Gastrocnemius medialis (tissue), 4 donors: ENCODE results near the gene CAPN5. TPM values are rescaled to one million over a fixed set of nuclear protein-coding genes. Genes with fewer than 3 reads are reported as not detected.

Experiments used
- ATAC-seq, 2 donors: fragments of 150-250 bp; one replicate each; pipeline ENCODE4 v1.9.1; 2016
- DNase-seq, 2 donors: peaks; one replicate each; pipeline ENCODE4 v3.0.0-alpha.2; 2019
- H3K27ac ChIP-seq, 4 donors: fragments of 200-600 bp; sonication (generic); 1 replicate in 1 of 4; 2 replicates in 3 of 4; pipeline ENCODE4 v1.5.1; 2016 to 2018; ENCODE audit warnings: mild to moderate bottlenecking in 2 of 4, moderate library complexity in 1 of 4
- H3K27me3 ChIP-seq, 3 donors: fragments of 200-600 bp; sonication (generic) in 2 of 3; 1 replicate in 1 of 3; 2 replicates in 2 of 3; pipeline versions ENCODE4 v1.5.1 to v1.6.0; 2016 to 2019; ENCODE audit warnings: mild to moderate bottlenecking in 1 of 3, moderate library complexity in 1 of 3
- H3K36me3 ChIP-seq, 2 donors: fragments of 200-600 bp; sonication (generic) in 1 of 2; one replicate each; pipeline ENCODE4 v1.5.1; 2017 to 2018
- H3K4me1 ChIP-seq, 2 donors: fragments of 200-600 bp; sonication (generic) in 1 of 2; one replicate each; pipeline ENCODE4 v1.5.1; 2016 to 2017; ENCODE audit warnings: mild to moderate bottlenecking in 2 of 2
- H3K4me3 ChIP-seq, 4 donors: fragments of 200-600 bp; sonication (generic) in 3 of 4; 1 replicate in 1 of 4; 2 replicates in 3 of 4; pipeline ENCODE4 v1.5.1; 2016 to 2019; ENCODE audit warnings: mild to moderate bottlenecking in 2 of 4
- H3K9me3 ChIP-seq, 3 donors: fragments of 200-600 bp; sonication (generic) in 2 of 3; 1 replicate in 1 of 3; 2 replicates in 2 of 3; pipeline ENCODE4 v1.5.1; 2016 to 2019
- POLR2A ChIP-seq, 2 donors: fragments of 450-650 bp; IDR thresholded peaks; one replicate each; pipeline ENCODE4 v1.6.1; 2017; ENCODE audit warnings: antibody characterized with exemption in 2 of 2, mild to moderate bottlenecking in 2 of 2, moderate library complexity in 2 of 2
- in situ Hi-C, 4 donors: fragments of 200-750 bp; cut with MboI; loops; one replicate each; pipeline versions ENCODE4 v1.15.0 to v1.8.0; 2017; ENCODE audit warnings: low sequenced_read_pairs in 4 of 4
- intact Hi-C: fragments of 100-400 bp; cut with DNase I; formaldehyde crosslinking; loops from one replicate; pipeline ENCODE4 v1.15.1; 2023; ENCODE audit warnings: low total_unique reads
- total RNA-seq, 4 donors: library from RNA; depleted of rRNA; stranded (reverse); fragments of >200 nt; gene quantifications; one replicate each; pipeline versions ENCODE4 v1.1.0 to v1.2.3, GENCODE V29; 2016
- TF ChIP-seq, protein P1 (sequence below), 5 experiments: fragments of 450-650 bp in 3 of 5; fragments of 200-600 bp in 2 of 5; sonication (generic) in 2 of 5; IDR thresholded peaks in 4 of 5; conservative IDR thresholded peaks in 1 of 5; 1 replicate in 4 of 5; 2 replicates in 1 of 5; pipeline ENCODE4 v1.5.1; 2016 to 2019; ENCODE audit warnings: antibody characterized with exemption in 5 of 5, mild to moderate bottlenecking in 3 of 5, moderate library complexity in 3 of 5

Gene CAPN5
- total RNA-seq, 4 donors from 2014 or later: 0.58 to 12.4 (median 1.5) TPM

DNA sequence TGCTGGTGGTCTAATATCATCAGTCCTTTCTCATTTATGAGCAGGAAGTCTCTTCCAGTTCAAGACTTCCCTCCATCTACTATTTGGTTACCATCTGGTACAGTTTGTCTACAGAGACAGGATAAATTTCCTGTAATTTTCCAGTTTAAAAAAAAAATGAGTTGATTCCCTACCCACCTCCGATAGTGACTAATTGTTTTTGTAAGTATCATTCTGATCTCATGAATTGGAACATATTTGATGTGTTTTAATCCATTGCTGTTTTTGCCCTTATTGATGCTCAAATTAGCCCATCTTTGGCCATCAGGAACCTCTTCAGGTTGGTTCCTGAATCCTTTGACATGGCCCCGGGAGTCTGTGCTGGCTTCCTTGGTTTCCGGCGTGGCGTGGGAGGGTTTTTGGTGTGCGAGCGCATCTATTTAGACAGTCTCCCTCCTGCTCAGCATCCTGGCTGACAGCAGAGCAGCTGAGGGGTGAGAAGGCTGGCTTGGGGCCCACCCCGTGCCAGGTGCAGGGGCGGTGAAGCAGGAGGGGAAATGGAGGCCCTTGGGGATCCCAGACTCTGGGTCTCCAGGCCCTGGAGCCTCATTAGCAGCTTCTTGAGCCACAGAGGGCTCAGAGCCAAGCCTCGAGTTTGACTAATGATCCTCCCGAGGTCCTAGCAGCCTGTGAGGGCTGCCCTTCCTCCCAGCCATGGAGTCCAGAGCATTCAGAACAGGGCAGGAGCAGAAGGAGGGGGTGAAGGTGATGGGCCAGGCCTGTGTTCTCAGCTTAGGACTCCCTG lies 42.7 kb downstream of the CAPN5 start:
- Histone ChIP-seq H3K27me3 (no peaks in the 10 kb centered on the region), H3K27ac (peak overlapping the region in 1 of 4 donors; percentile 2), H3K9me3 (no peaks in the 10 kb centered on the region), H3K36me3 (no peaks in the 10 kb centered on the region), H3K4me1 (no peaks in the 10 kb centered on the region), H3K4me3 (no peak overlapping the region)
- DNase-seq (no peak), ATAC-seq (no peak)
- in situ Hi-C loops (no loop called here), intact Hi-C loops (no loop called here)
- no peak for TF ChIP-seq POLR2A (IDR thresholded peaks at IDR 0.05)
- TF ChIP-seq, protein P1, sequence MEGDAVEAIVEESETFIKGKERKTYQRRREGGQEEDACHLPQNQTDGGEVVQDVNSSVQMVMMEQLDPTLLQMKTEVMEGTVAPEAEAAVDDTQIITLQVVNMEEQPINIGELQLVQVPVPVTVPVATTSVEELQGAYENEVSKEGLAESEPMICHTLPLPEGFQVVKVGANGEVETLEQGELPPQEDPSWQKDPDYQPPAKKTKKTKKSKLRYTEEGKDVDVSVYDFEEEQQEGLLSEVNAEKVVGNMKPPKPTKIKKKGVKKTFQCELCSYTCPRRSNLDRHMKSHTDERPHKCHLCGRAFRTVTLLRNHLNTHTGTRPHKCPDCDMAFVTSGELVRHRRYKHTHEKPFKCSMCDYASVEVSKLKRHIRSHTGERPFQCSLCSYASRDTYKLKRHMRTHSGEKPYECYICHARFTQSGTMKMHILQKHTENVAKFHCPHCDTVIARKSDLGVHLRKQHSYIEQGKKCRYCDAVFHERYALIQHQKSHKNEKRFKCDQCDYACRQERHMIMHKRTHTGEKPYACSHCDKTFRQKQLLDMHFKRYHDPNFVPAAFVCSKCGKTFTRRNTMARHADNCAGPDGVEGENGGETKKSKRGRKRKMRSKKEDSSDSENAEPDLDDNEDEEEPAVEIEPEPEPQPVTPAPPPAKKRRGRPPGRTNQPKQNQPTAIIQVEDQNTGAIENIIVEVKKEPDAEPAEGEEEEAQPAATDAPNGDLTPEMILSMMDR (IDR thresholded peaks at IDR 0.05 in 4 of 5, conservative IDR thresholded peaks at IDR 0.05 in 1 of 5): no peak

DNA sequence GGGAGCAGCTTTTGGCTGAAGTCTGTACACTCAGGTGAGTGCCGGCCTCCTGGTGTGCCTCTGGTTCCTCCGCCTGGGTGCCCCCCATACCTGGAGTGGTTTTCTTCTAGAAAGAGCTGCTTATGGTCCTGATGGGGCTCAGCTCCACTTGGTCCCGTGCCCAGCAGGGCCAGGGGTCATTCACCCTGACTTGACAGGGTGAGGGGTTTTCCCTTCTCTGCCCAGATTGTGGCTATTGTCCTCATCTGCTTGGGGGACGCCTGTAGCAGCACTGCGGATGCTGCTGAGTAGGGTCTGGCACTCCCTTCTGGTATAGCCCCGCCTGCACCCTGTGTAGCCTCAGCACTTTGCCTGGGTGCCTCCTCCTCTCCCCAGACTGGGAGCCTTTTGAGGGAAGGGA lies 44.1 kb downstream of the CAPN5 start:
- Histone ChIP-seq H3K9me3 (no peaks in the 10 kb centered on the region), H3K27me3 (no peaks in the 10 kb centered on the region), H3K4me1 (no peaks in the 10 kb centered on the region), H3K36me3 (no peaks in the 10 kb centered on the region), H3K27ac (no peak overlapping the region), H3K4me3 (no peak overlapping the region)
- no peak for TF ChIP-seq POLR2A (IDR thresholded peaks at IDR 0.05)
- TF ChIP-seq, protein P1 (IDR thresholded peaks at IDR 0.05 in 4 of 5, conservative IDR thresholded peaks at IDR 0.05 in 1 of 5): no peak
- no peak for ATAC-seq
- in situ Hi-C loops: no loop called here
- intact Hi-C loops: no loop called here
- no peak for DNase-seq

DNA sequence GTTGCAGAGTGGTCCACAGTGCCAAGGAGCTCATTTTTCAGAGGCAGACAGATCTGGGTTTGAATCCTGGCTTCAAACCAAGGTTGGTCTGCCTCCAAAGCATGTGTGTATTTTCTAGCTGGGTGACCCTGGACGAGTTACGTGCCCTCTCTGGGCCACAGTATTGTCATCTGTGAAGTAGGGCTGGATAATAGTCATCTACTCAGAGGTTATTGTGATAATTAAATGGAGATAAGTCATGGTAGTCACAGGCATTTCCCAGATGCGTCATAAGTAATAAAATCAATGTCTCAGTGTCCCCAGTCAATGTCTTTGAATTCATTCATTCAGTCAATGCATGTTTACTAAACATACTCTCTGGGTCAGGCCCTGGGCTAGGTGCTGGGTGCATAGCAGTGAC lies 44.5 kb downstream of the CAPN5 start:
- intact Hi-C loops: no loop called here
- TF ChIP-seq POLR2A (IDR thresholded peaks at IDR 0.05): no peak
- TF ChIP-seq, protein P1 (IDR thresholded peaks at IDR 0.05 in 4 of 5, conservative IDR thresholded peaks at IDR 0.05 in 1 of 5): no peak
- no peaks in the 10 kb centered on the region for H3K36me3 ChIP-seq
- H3K4me3 ChIP-seq: no peak overlapping the region
- ATAC-seq (no peak), DNase-seq (no peak)
- H3K27ac ChIP-seq: no peak overlapping the region
- H3K9me3 ChIP-seq: no peaks in the 10 kb centered on the region
- H3K27me3 ChIP-seq: no peaks in the 10 kb centered on the region
- in situ Hi-C loops: no loop called here
- no peaks in the 10 kb centered on the region for H3K4me1 ChIP-seq

- ATAC-seq (no peak), DNase-seq (no peak)
- intact Hi-C loops: no loop called here
- no peaks in the 10 kb centered on the region for H3K9me3 ChIP-seq
- H3K27me3 ChIP-seq: no peaks in the 10 kb centered on the region
- H3K27ac ChIP-seq: no peak overlapping the region
- in situ Hi-C loops: no loop called here
- H3K4me3 ChIP-seq: no peak overlapping the region
- no peaks in the 10 kb centered on the region for H3K4me1 ChIP-seq
- H3K36me3 ChIP-seq: no peaks in the 10 kb centered on the region
- TF ChIP-seq POLR2A (IDR thresholded peaks at IDR 0.05): no peak
- TF ChIP-seq, protein P1 (IDR thresholded peaks at IDR 0.05 in 4 of 5, conservative IDR thresholded peaks at IDR 0.05 in 1 of 5): no peak
Measured at GRCh38 chr11:77111946-77112345, 45.2 kb downstream of the CAPN5 start.
